K562 (cell line): ENCODE results near the gene ADGRA1. TPM values are rescaled to one million over a fixed set of nuclear protein-coding genes. Genes with fewer than 3 reads are reported as not detected.
A peak's percentile ranks its signal among the peaks of the same experiment; 100 is the strongest.

ENCODE experiments used
- ATAC-seq: fragments of 200-7000 bp; cut with Tn5 transposase; 3 replicates; pipeline ENCODE4 v1.9.1; 2020; ENCODE audit warnings: moderate library complexity
- BruUV-seq: library from RNA; stranded (reverse); fragments of 400-500 nt; replicated peaks from 2 replicates; lab custom pipeline; 2021; lab: Mats Ljungman, UMichigan
- CTCF ChIA-PET: fragments of 300-600 bp; formaldehyde crosslinking; extraction: SDS; loops from one replicate; lab custom pipeline; 2021; ENCODE audit warnings: low intra/inter-chr PET ratio; lab: Yijun Ruan, JAX
- POLR2A ChIA-PET: fragments of 300-600, 350-650 bp; sonication (Branson Sonifier 250); formaldehyde crosslinking; extraction: SDS; loops from one replicate; lab custom pipeline; 2021; ENCODE audit warnings: antibody characterized with exemption, inconsistent platforms; lab: Yijun Ruan, JAX
- DNase-seq, 4 experiments: peaks; one replicate each; pipeline versions ENCODE4 v3.0.0 to v3.0.0-alpha.2; 2011 to 2018; ENCODE audit warnings: low spot score in 3 of 4, mixed read lengths in 3 of 4; ENCODE audit errors: extremely low read depth in 1 of 4
- FAIRE-seq: peaks from 2 replicates; lab custom pipeline; 2011; peaks lifted over from hg19 to GRCh38; lab: Jason Lieb, UNC
- H2AFZ ChIP-seq: 2 replicates; pipeline ENCODE4 v1.6.0; 2011; ENCODE audit warnings: low read depth, low read length, control low read depth, inconsistent platforms
- H3K27ac ChIP-seq: fragments of 200-600 bp; 3 replicates; pipeline ENCODE4 v1.8.0; 2011; ENCODE audit warnings: low read depth, mild to moderate bottlenecking, control low read depth, inconsistent platforms, low read length, moderate library complexity, mixed read lengths; ENCODE audit errors: extremely low read depth
- H3K27me3 ChIP-seq, 2 experiments: fragments of 300-600 bp in 1 of 2; 2 replicates in 1 of 2; 3 replicates in 1 of 2; pipeline versions ENCODE4 v1.6.0 to v1.8.0; 2011; ENCODE audit warnings: inconsistent platforms in 2 of 2, low read length in 2 of 2, mild to moderate bottlenecking in 1 of 2, mixed read lengths in 1 of 2, moderate library complexity in 1 of 2; ENCODE audit not compliant: control insufficient read depth in 2 of 2, insufficient read depth in 2 of 2
- H3K36me3 ChIP-seq: fragments of 300-600 bp; 3 replicates; pipeline ENCODE4 v1.8.0; 2011; ENCODE audit warnings: mild to moderate bottlenecking, low read length, inconsistent platforms; ENCODE audit not compliant: control insufficient read depth, insufficient read depth
- H3K4me1 ChIP-seq, 2 experiments: fragments of 200-600 bp in 1 of 2; replicated peaks in 1 of 2; 2 replicates in 1 of 2; 3 replicates in 1 of 2; pipeline versions ENCODE4 v1.5.1 to v1.8.0; 2011; ENCODE audit warnings: inconsistent platforms in 2 of 2, low read length in 2 of 2, mild to moderate bottlenecking in 1 of 2, mixed read lengths in 1 of 2, moderate library complexity in 1 of 2; ENCODE audit not compliant: control insufficient read depth in 2 of 2, insufficient read depth in 2 of 2
- H3K4me2 ChIP-seq: 2 replicates; pipeline ENCODE4 v1.6.1; 2011; ENCODE audit warnings: low read length, control low read depth, inconsistent platforms, mixed read lengths; ENCODE audit not compliant: insufficient read depth
- H3K4me3 ChIP-seq: fragments of 200-600 bp; sonication (generic), shearing (Covaris generic); 2 replicates; pipeline ENCODE4 v1.5.1; 2016; ENCODE audit warnings: control low read depth, inconsistent platforms
- H3K79me2 ChIP-seq: fragments of 200-600 bp; 3 replicates; pipeline ENCODE4 v1.8.0; 2011; ENCODE audit warnings: low read length, inconsistent platforms; ENCODE audit not compliant: control insufficient read depth, insufficient read depth
- H3K9ac ChIP-seq, 2 experiments: 2 replicates each; pipeline versions ENCODE4 v1.6.0 to v1.6.1; 2011; ENCODE audit warnings: low read depth in 2 of 2, low read length in 2 of 2, control low read depth in 1 of 2, inconsistent platforms in 1 of 2, mild to moderate bottlenecking in 1 of 2, mixed read lengths in 1 of 2; ENCODE audit not compliant: insufficient read depth in 1 of 2
- H3K9me1 ChIP-seq: one replicate; pipeline ENCODE4 v1.6.0; 2011; ENCODE audit warnings: inconsistent platforms, mild to moderate bottlenecking, low read length, moderate library complexity; ENCODE audit not compliant: control insufficient read depth, insufficient read depth
- H3K9me3 ChIP-seq: replicated peaks from 2 replicates; pipeline ENCODE4 v1.5.1; 2011; ENCODE audit warnings: low read depth, low read length, inconsistent platforms; ENCODE audit not compliant: control insufficient read depth, insufficient read depth
- H4K20me1 ChIP-seq: replicated peaks from 2 replicates; pipeline ENCODE4 v1.6.1; 2011; ENCODE audit warnings: low read length, inconsistent platforms, mixed read lengths; ENCODE audit not compliant: control insufficient read depth, insufficient read depth
- CREB1 ChIP-seq, 2 experiments: sonication (generic) in 1 of 2; formaldehyde crosslinking in 1 of 2; IDR thresholded peaks; 2 replicates each; pipeline versions ENCODE4 v1.6.1 to v1.8.0; 2012 to 2022; ENCODE audit warnings: inconsistent platforms in 1 of 2, mild to moderate bottlenecking in 1 of 2, missing genetic modification reagents in 1 of 2, moderate library complexity in 1 of 2
- E4F1 ChIP-seq: fragments of 250-450 bp; sonication (Bioruptor Pico); IDR thresholded peaks from 2 replicates; pipeline ENCODE4 v1.5.0; 2021; ENCODE audit warnings: mild to moderate bottlenecking, borderline replicate concordance
- ILK ChIP-seq: fragments of 450-650 bp; IDR thresholded peaks from 2 replicates; pipeline ENCODE4 v1.6.1; 2016; ENCODE audit warnings: missing genetic modification characterization, low read depth, mild to moderate bottlenecking, missing compliant biosample characterization, moderate library complexity, borderline replicate concordance
- KDM4B ChIP-seq, 2 experiments: fragments of 450-650 bp in 1 of 2; sonication (generic) in 1 of 2; IDR thresholded peaks; 2 replicates each; pipeline ENCODE4 v1.6.1; 2016 to 2017; ENCODE audit warnings: borderline replicate concordance in 2 of 2, antibody characterized with exemption in 1 of 2, low read depth in 1 of 2, mild to moderate bottlenecking in 1 of 2
- LEF1 ChIP-seq: fragments of 450-650 bp; IDR thresholded peaks from 2 replicates; pipeline ENCODE4 v1.6.1; 2016; ENCODE audit warnings: mild to moderate bottlenecking
- PRPF4 ChIP-seq: fragments of 200-400 bp; formaldehyde crosslinking; IDR thresholded peaks from one replicate; pipeline ENCODE4 v1.6.1; 2017; ENCODE audit warnings: low read length, low read depth, mild to moderate bottlenecking; ENCODE audit not compliant: insufficient read depth, poor library complexity, severe bottlenecking
- SLC30A9 ChIP-seq: fragments of 250-450 bp; sonication (Bioruptor Pico); IDR thresholded peaks from 2 replicates; pipeline ENCODE4 v1.8.0; 2022; ENCODE audit warnings: mild to moderate bottlenecking, moderate library complexity
- ZBTB9 ChIP-seq: fragments of 450-650 bp; formaldehyde crosslinking; IDR thresholded peaks from 2 replicates; pipeline ENCODE4 v1.4.0; 2020; ENCODE audit warnings: mild to moderate bottlenecking, moderate library complexity
- WGBS: fragments of 100-300 bp; shearing (Covaris generic); methylation state at CpG from one replicate; pipeline ENCODE4 v1.1.6; 2016; ENCODE audit warnings: low coverage, mixed read lengths; ENCODE audit not compliant: insufficient coverage; ENCODE audit errors: missing lambda C conversion rate; 5-methylcytosine and 5-hydroxymethylcytosine counted together
- in situ Hi-C: fragments of 300-500 bp; cut with MboI; formaldehyde crosslinking; loops from 4 replicates; pipeline ENCODE4 v1.15.0; 2018; ENCODE audit warnings: inconsistent platforms, mixed read lengths
- intact Hi-C: fragments of 100-400 bp; cut with micrococcal nuclease; formaldehyde crosslinking; loops from 2 replicates; pipeline ENCODE4 v1.14.2; 2022
- polyA plus RNA-seq, 8 experiments: library from polyadenylated mRNA; depleted of rRNA in 4 of 8; stranded (reverse) in 5 of 8; unstranded in 3 of 8; fragments of >200 nt; fragmentation: Nextera tagmentation in 2 of 8; fragmentation: Illumina TruSeq in 1 of 8; extraction: Ambion mirVana in 2 of 8; extraction: Trizol in 1 of 8; gene quantifications; 2 replicates each; pipeline versions ENCODE4 v1.2.1 to v1.2.3, GENCODE V29; 2011 to 2014; ENCODE audit warnings: inconsistent platforms in 1 of 8, missing spikeins in 1 of 8
- total RNA-seq, 7 experiments: library from RNA; depleted of rRNA in 6 of 7; stranded (reverse); fragments of >200 nt in 6 of 7; fragmentation: Illumina TruSeq in 2 of 7; extraction: Trizol in 2 of 7; gene quantifications; 2 replicates each; pipeline versions ENCODE4 v1.2.1 to v1.2.3, GENCODE V29; 2011 to 2021; ENCODE audit warnings: low replicate concordance in 1 of 7

Gene ADGRA1
- total and polyA plus RNA-seq, 9 of the 15 experiments (the other 6 are each of a cell fraction or from before 2014, with no cell fraction given): not detected

GRCh38 chr10:133042061-133042460 lies 45.7 kb upstream of the ADGRA1 start:
- H3K27ac ChIP-seq: no peak overlapping the region
- in situ Hi-C loops: no loop called here
- H3K27me3 ChIP-seq: peaks cover 5 to 56% of the 10 kb centered on the region in 2 experiments; a peak in 3 of 5 replicates
- H2AFZ ChIP-seq: no peak overlapping the region
- no peak overlapping the region for H3K9ac ChIP-seq
- intact Hi-C loops: no loop called here
- FAIRE-seq (no peak), ATAC-seq (no peak), DNase-seq (no peak)
- H3K36me3 ChIP-seq: no peaks in the 10 kb centered on the region
- ChIA-PET POLR2A (no interaction called here), CTCF (no interaction called here)
- TF ChIP-seq ZBTB9 (CRISPR knock-in tag) (peak; percentile 82), KDM4B (IDR thresholded peaks at IDR 0.05; ENCODE audit: borderline replicate concordance in 2 of 2, low read depth in 1 of 2) (no peak), E4F1 (CRISPR knock-in tag) (no peak), CREB1 (IDR thresholded peaks at IDR 0.05) (no peak), CREB1 (CRISPR knock-in tag; IDR thresholded peaks at IDR 0.05) (no peak), SLC30A9 (no peak), PRPF4 (no peak), LEF1 (no peak), ILK (tag) (no peak)
- no peak overlapping the region for H3K4me2 ChIP-seq
- no peaks in the 10 kb centered on the region for H3K79me2 ChIP-seq
- no peaks in the 10 kb centered on the region; the same call in 1 of the 2 replicates for H4K20me1 ChIP-seq
- H3K4me1 ChIP-seq: peaks cover 0 to 5% of the 10 kb centered on the region in 2 experiments; a peak in 1 of 5 replicates
- 3% methylated on average over 8 of the region's 17 CpGs for WGBS
- H3K9me1 ChIP-seq: no peaks in the 10 kb centered on the region
- no peaks in the 10 kb centered on the region for H3K9me3 ChIP-seq
- no peak overlapping the region for H3K4me3 ChIP-seq
- no TSS peak for BruUV-seq
